GM12892 (cell line): ENCODE results near the gene SUPT3H.

Experiments used
- POLR2A ChIP-seq: IDR thresholded peaks from 2 replicates; pipeline ENCODE4 v1.6.1; 2011; ENCODE audit warnings: low read depth, low read length, control low read depth
- POLR2AphosphoS5 ChIP-seq: IDR thresholded peaks from 2 replicates; pipeline ENCODE4 v1.6.1; 2011; ENCODE audit warnings: low read depth, low read length, control low read depth
- TAF1 ChIP-seq: IDR thresholded peaks from 2 replicates; pipeline ENCODE4 v1.6.1; 2011; ENCODE audit warnings: low read depth, mild to moderate bottlenecking, control low read depth, low read length, borderline replicate concordance

- TF ChIP-seq TAF1 (no peak), POLR2A (no peak), POLR2AphosphoS5 (no peak)
These were observed 330.2 kb downstream of the SUPT3H start for GRCh38 chr6:45047573-45047972.
